ENCODE data around the gene BMP2. TPM values are rescaled to one million over a fixed set of nuclear protein-coding genes. Genes with fewer than 3 reads are reported as not detected.
A peak's percentile ranks its signal among the peaks of the same experiment; 100 is the strongest.

BMP2 gene
- total RNA-seq, 4 donors from 2014 or later: 1.6 to 4.3 (median 2.9) TPM

DNA sequence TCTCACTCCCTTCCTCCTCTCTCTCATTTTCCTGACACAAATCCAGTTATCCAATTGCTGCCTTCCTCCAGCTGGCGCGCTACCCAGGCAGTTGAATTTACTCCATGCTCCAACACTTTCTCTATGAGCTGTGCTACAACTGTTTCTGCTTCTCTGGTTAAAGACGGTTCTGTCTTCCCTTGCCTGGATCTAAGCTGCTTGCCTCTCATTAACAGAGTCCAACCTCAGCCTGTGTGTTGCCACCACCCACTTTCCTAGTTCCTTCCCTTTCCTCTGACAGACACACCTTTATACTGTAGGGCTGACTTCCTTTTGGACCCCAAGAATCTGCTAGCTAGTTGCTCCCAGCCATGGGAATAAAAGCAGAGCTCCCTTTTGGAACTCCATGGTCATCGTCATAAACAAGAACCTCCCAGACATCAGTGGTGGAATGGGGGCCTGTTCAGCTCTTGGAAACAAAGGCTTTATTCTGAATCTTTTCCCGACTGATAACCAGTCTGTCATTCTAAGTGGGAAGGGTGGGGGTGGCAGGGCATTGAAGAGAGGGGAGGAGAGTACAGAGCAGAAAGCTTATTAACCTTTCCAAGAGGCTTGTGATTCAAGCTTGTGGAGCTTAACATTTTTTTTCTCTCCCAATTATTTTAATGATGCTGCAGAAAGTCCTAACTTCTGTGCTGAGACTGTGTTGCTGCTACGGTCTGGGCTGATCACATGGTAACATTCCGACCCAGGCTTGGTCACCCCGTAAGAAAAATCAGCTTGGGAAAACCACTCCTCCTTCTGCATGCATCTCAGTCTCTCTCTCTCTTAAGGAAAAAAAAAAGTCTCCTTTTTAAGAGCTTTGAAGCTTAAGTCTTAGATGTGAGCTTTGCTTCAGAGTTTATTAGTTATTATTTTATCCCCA is 31.3 kb upstream of the BMP2 start:
- intact Hi-C loops (cut with DNase I; ENCODE audit: low total_unique reads) (no loop called here), in situ Hi-C loops (cut with MboI; ENCODE audit: low sequenced_read_pairs in 4 of 4) (no loop called here)
- TF ChIP-seq CTCF (IDR thresholded peaks at IDR 0.05 in 4 of 5, conservative IDR thresholded peaks at IDR 0.05 in 1 of 5): no peak
- TF ChIP-seq POLR2A (IDR thresholded peaks at IDR 0.05): no peak
- H3K27ac ChIP-seq: peak overlapping the region; percentile 22 to 55 (median 30)
- no peak for ATAC-seq
- no peaks in the 10 kb centered on the region for H3K9me3 ChIP-seq
- no peaks in the 10 kb centered on the region for H3K36me3 ChIP-seq
- DNase-seq: no peak
- peaks cover 0 to 12% of the 10 kb centered on the region in 2 donors for H3K4me1 ChIP-seq
- no peak overlapping the region for H3K4me3 ChIP-seq
- H3K27me3 ChIP-seq: no peaks in the 10 kb centered on the region

- TF ChIP-seq CTCF (IDR thresholded peaks at IDR 0.05 in 4 of 5, conservative IDR thresholded peaks at IDR 0.05 in 1 of 5) (no peak), POLR2A (IDR thresholded peaks at IDR 0.05) (no peak)
- no peaks in the 10 kb centered on the region for H3K27me3 ChIP-seq
- no peak overlapping the region for H3K4me3 ChIP-seq
- H3K27ac ChIP-seq: no peak overlapping the region
- peaks cover 0 to 12% of the 10 kb centered on the region in 2 donors for H3K4me1 ChIP-seq
- intact Hi-C loops (cut with DNase I; ENCODE audit: low total_unique reads): no loop called here
- in situ Hi-C loops (cut with MboI; ENCODE audit: low sequenced_read_pairs in 4 of 4): no loop called here
- no peaks in the 10 kb centered on the region for H3K9me3 ChIP-seq
- ATAC-seq (no peak), DNase-seq (no peak)
- H3K36me3 ChIP-seq: no peaks in the 10 kb centered on the region
These were observed 28.1 kb upstream of the BMP2 start for GRCh38 chr20:6739406-6739805.

- DNase-seq: no peak
- TF ChIP-seq POLR2A (IDR thresholded peaks at IDR 0.05) (no peak), CTCF (IDR thresholded peaks at IDR 0.05 in 4 of 5, conservative IDR thresholded peaks at IDR 0.05 in 1 of 5) (no peak)
- H3K36me3 ChIP-seq: no peaks in the 10 kb centered on the region
- no peaks in the 10 kb centered on the region for H3K27me3 ChIP-seq
- peaks cover 0 to 12% of the 10 kb centered on the region in 2 donors for H3K4me1 ChIP-seq
- ATAC-seq: no peak
- no peak overlapping the region for H3K27ac ChIP-seq
- H3K9me3 ChIP-seq: no peaks in the 10 kb centered on the region
- H3K4me3 ChIP-seq: no peak overlapping the region
- intact Hi-C loops (cut with DNase I; ENCODE audit: low total_unique reads): no loop called here
- in situ Hi-C loops (cut with MboI; ENCODE audit: low sequenced_read_pairs in 4 of 4): no loop called here
These were observed 27.4 kb upstream of the BMP2 start for GRCh38 chr20:6740096-6740495.

GRCh38 chr20:6744180-6744579 is 23.3 kb upstream of the BMP2 start:
- Histone ChIP-seq H3K27ac (no peak overlapping the region), H3K9me3 (no peaks in the 10 kb centered on the region), H3K36me3 (no peaks in the 10 kb centered on the region), H3K4me1 (peaks cover 0 to 4% of the 10 kb centered on the region in 2 donors), H3K27me3 (no peaks in the 10 kb centered on the region), H3K4me3 (no peak overlapping the region)
- TF ChIP-seq POLR2A (IDR thresholded peaks at IDR 0.05) (no peak), CTCF (IDR thresholded peaks at IDR 0.05 in 4 of 5, conservative IDR thresholded peaks at IDR 0.05 in 1 of 5) (no peak)
- DNase-seq (no peak), ATAC-seq (no peak)
- in situ Hi-C loops (cut with MboI; ENCODE audit: low sequenced_read_pairs in 4 of 4): no loop called here
- intact Hi-C loops (cut with DNase I; ENCODE audit: low total_unique reads): no loop called here

Data from gastrocnemius medialis (tissue), 4 donors.